Lung (tissue), 12 donors: ENCODE data around the gene STK38L. TPM values are rescaled to one million over a fixed set of nuclear protein-coding genes. Genes with fewer than 3 reads are reported as not detected.

Source experiments
- ATAC-seq: fragments of 200-7000 bp; cut with Tn5 transposase; one replicate; pipeline ENCODE4 v1.9.1; 2020; ENCODE audit warnings: moderate number of reproducible peaks; ENCODE audit not compliant: insufficient read depth, low FRiP score
- DNase-seq, 3 donors: peaks; one replicate each; pipeline ENCODE4 v3.0.0-alpha.2; 2013 to 2017
- H3K27ac ChIP-seq, 2 donors: one replicate each; pipeline ENCODE4 v1.5.1; 2013; ENCODE audit warnings: mild to moderate bottlenecking in 2 of 2, moderate library complexity in 2 of 2, control low read depth in 1 of 2, inconsistent platforms in 1 of 2, low read depth in 1 of 2, low read length in 1 of 2
- H3K27me3 ChIP-seq, 3 donors: one replicate each; pipeline ENCODE4 v1.5.1; 2013; ENCODE audit warnings: low read length in 2 of 3; ENCODE audit not compliant: control insufficient read depth in 3 of 3, insufficient read depth in 3 of 3
- H3K36me3 ChIP-seq, 4 donors: one replicate each; pipeline ENCODE4 v1.5.1; 2013; ENCODE audit warnings: low read length in 4 of 4, mild to moderate bottlenecking in 1 of 4, moderate library complexity in 1 of 4; ENCODE audit not compliant: control insufficient read depth in 4 of 4, insufficient read depth in 4 of 4
- H3K4me1 ChIP-seq, 5 donors: one replicate each; pipeline ENCODE4 v1.5.1; 2013; ENCODE audit warnings: low read length in 5 of 5, mild to moderate bottlenecking in 2 of 5, moderate library complexity in 1 of 5; ENCODE audit not compliant: control insufficient read depth in 5 of 5, insufficient read depth in 5 of 5
- H3K4me3 ChIP-seq: one replicate; pipeline ENCODE4 v1.5.1; 2013; ENCODE audit warnings: mild to moderate bottlenecking, control low read depth, moderate library complexity
- H3K9ac ChIP-seq, 2 donors: one replicate each; pipeline ENCODE4 v1.5.1; 2013; ENCODE audit warnings: low read length in 2 of 2, control low read depth in 1 of 2; ENCODE audit not compliant: insufficient read depth in 1 of 2
- H3K9me3 ChIP-seq, 4 donors: one replicate each; pipeline ENCODE4 v1.5.1; 2013; ENCODE audit warnings: low read length in 3 of 4, mild to moderate bottlenecking in 1 of 4, moderate library complexity in 1 of 4; ENCODE audit not compliant: control insufficient read depth in 4 of 4, insufficient read depth in 3 of 4
- WGBS, 2 donors: extraction: QIAGEN DNeasy Blood & Tissue Kit; methylation state at CpG; one replicate each; pipeline ENCODE4 v1.1.7; 2013; 5-methylcytosine and 5-hydroxymethylcytosine counted together
- polyA plus RNA-seq, 2 donors: library from polyadenylated mRNA; stranded (reverse); fragments of 200-250 nt; gene quantifications; one replicate each; pipeline ENCODE4 v1.2.1, GENCODE V29; 2013
- total RNA-seq, 2 donors: library from RNA; depleted of rRNA in 1 of 2; stranded (reverse); fragments of >200 nt in 1 of 2; gene quantifications; one replicate each; pipeline ENCODE4 v1.2.1, GENCODE V29; 2014 to 2021
- TF ChIP-seq, protein P1 (sequence below): IDR thresholded peaks from 2 replicates; pipeline ENCODE4 v1.5.1; 2012; ENCODE audit warnings: mild to moderate bottlenecking; ENCODE audit errors: control extremely low read depth, extremely low read depth
- donor health status: control.
- donor health status: control.
- donor health status: Bipolar disorder and iron deficiency.
- donor health status: healthy.
- donor health status: DM: yes; HTN: yes; CAD: no.

The STK38L gene
- total and polyA plus RNA-seq, 4 donors, result 6.5 to 41.5 (median 18.5) TPM

DNA sequence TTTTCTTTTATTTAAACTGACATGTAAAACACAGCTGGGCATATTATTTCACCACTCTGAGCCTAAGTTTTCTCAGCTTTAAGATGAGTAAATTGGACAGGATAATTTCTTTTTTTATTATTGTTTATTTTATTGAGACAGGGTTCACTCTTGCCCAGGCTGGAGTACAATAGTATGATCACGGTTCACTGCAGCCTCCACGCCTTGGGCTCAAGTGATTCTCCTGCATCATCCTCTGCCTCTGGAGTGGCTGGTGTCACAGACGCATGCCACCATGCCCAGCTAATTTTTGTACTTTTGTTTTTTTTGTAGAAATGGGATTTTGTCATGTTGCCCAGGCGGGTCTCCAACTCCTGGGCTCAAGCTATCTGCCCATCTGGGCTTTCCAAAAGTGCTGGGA is 101.3 kb downstream of the STK38L start:
- DNase-seq (no peak), ATAC-seq (no peak)
- TF ChIP-seq, protein P1, sequence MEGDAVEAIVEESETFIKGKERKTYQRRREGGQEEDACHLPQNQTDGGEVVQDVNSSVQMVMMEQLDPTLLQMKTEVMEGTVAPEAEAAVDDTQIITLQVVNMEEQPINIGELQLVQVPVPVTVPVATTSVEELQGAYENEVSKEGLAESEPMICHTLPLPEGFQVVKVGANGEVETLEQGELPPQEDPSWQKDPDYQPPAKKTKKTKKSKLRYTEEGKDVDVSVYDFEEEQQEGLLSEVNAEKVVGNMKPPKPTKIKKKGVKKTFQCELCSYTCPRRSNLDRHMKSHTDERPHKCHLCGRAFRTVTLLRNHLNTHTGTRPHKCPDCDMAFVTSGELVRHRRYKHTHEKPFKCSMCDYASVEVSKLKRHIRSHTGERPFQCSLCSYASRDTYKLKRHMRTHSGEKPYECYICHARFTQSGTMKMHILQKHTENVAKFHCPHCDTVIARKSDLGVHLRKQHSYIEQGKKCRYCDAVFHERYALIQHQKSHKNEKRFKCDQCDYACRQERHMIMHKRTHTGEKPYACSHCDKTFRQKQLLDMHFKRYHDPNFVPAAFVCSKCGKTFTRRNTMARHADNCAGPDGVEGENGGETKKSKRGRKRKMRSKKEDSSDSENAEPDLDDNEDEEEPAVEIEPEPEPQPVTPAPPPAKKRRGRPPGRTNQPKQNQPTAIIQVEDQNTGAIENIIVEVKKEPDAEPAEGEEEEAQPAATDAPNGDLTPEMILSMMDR, result no peak
- Histone ChIP-seq H3K4me3 (no peak overlapping the region), H3K9me3 (peaks cover 0 to 3% (median 0%) of the 10 kb centered on the region in 4 donors), H3K27ac (no peak overlapping the region), H3K9ac (no peak overlapping the region), H3K36me3 (no peaks in the 10 kb centered on the region), H3K27me3 (no peaks in the 10 kb centered on the region), H3K4me1 (no peaks in the 10 kb centered on the region)
- WGBS, 2 donors, result 91 to 94% methylated on average over 4 of the region's 4 CpGs

DNA sequence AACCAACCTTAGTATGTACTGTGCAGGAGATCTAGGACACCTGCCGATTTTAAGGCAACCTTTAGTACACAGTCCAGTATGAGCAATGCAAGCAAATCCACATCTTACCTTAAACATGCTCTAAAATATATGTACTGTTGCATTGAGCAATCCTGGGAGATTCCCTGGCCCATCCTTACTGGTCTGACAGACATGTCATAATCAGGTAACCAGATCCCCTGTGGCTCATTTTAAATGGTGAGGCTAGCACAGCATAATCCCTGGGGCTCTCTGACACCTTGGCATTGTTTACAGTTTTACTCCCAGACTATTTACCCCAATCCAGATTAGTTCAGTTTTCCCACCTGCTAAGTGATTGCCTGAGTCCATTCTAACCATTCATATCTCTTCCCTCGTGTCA is 103.7 kb downstream of the STK38L start:
- Histone ChIP-seq H3K4me1 (no peaks in the 10 kb centered on the region), H3K9me3 (peaks cover 0 to 3% (median 0%) of the 10 kb centered on the region in 4 donors), H3K9ac (no peak overlapping the region), H3K4me3 (no peak overlapping the region), H3K27ac (no peak overlapping the region), H3K27me3 (no peaks in the 10 kb centered on the region), H3K36me3 (no peaks in the 10 kb centered on the region)
- ATAC-seq (no peak), DNase-seq (no peak)
- WGBS, 2 donors, result 65 to 84% methylated on average over 2 of the region's 2 CpGs
- TF ChIP-seq, protein P1, result no peak

DNA sequence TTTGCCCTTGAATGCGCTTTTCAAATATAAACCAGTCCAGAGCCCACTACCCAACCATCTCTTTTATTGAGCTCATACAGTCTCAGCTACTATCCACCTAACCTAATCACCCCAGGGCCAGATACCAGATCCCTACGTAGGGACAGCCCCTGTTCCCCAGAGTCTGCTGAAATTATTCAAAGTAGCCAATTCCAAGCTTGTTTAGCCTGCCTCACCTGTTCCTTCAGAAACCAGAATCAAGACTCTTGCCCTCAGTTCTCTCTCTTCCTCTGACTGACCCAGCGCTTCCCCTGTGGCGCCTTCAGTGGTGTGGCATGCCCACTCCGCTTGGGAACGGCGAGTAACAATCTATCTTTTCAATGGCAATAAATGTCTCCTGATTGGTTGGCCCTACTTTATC is 107.4 kb downstream of the STK38L start:
- Histone ChIP-seq H3K9me3 (peaks cover 0 to 3% (median 0%) of the 10 kb centered on the region in 4 donors), H3K27ac (no peak overlapping the region), H3K4me3 (no peak overlapping the region), H3K36me3 (no peaks in the 10 kb centered on the region), H3K27me3 (no peaks in the 10 kb centered on the region), H3K4me1 (no peaks in the 10 kb centered on the region), H3K9ac (no peak overlapping the region)
- WGBS, 2 donors, result 97 to 98% methylated on average over 7 of the region's 7 CpGs
- TF ChIP-seq, protein P1, result no peak
- no peak for ATAC-seq
- no peak for DNase-seq

DNA sequence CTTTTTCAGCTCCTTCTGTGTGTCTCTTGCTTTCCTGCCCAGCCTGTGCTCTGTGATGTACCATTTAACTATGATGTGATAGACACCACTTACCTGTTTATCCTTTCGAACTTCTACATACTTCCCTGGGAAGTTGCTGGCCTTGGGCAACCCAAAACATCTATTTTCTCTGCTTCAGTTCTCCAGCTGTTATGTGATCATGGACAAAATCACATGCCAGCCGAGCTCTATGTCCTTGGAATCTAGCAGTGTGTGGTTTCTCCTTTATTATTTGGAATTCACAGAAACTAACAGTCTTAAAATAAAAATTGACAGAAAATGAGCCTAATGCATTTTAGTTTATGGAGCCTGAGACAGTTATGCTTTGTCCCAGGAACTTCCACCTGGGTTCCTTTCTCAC is 111.4 kb downstream of the STK38L start:
- Histone ChIP-seq H3K9me3 (no peaks in the 10 kb centered on the region), H3K27me3 (no peaks in the 10 kb centered on the region), H3K4me1 (no peaks in the 10 kb centered on the region), H3K36me3 (no peaks in the 10 kb centered on the region), H3K9ac (no peak overlapping the region), H3K4me3 (no peak overlapping the region), H3K27ac (no peak overlapping the region)
- no peak for ATAC-seq
- 92 to 93% methylated on average over 2 of the region's 2 CpGs for WGBS, 2 donors
- no peak for DNase-seq
- TF ChIP-seq, protein P1, result no peak
